ENCODE data around the gene TMEM203. TPM values are rescaled to one million over a fixed set of nuclear protein-coding genes. Genes with fewer than 3 reads are reported as not detected.
A peak's percentile ranks its signal among the peaks of the same experiment; 100 is the strongest.

TMEM203 gene
- total RNA-seq, 1 donor from 2014 or later: 33.0 TPM

DNA sequence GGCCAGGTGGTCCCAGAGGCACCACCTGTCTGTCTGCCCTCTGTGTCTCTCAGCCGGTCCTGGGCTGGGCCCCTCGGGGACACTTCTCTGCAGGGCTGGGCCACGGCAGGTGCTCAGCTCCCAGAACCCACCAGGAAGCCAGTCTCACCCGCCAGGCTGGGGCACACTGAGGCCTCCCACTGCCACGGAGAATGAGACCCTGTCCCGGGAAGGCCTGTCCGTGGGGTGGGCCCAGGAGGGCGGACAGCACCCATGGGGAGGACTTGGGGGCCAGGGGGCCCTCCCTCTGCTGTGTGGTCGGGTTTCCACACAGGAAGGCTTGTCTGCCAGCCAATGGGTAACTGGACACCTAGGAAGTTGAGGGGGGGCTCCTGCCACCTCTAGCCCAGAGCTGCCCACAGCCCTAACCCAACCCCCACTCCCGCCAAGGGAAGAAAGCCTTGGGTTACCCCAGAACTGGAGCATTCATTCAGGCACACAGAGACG, 31.5 kb upstream of the TMEM203 start:
- Mint-ChIP-seq H3K4me3 (peak overlapping the region; percentile 8), H3K27me3 (ENCODE audit: low read depth) (no peaks in the 10 kb centered on the region), H3K36me3 (no peaks in the 10 kb centered on the region), H3K9me3 (no peaks in the 10 kb centered on the region), H3K27ac (no peak overlapping the region), H3K4me1 (peaks cover 17% of the 10 kb centered on the region)
- DNase-seq (ENCODE audit: low spot score in 2 of 2, unreplicated experiment in 2 of 2): no peak
- TF ChIP-seq, protein P1, sequence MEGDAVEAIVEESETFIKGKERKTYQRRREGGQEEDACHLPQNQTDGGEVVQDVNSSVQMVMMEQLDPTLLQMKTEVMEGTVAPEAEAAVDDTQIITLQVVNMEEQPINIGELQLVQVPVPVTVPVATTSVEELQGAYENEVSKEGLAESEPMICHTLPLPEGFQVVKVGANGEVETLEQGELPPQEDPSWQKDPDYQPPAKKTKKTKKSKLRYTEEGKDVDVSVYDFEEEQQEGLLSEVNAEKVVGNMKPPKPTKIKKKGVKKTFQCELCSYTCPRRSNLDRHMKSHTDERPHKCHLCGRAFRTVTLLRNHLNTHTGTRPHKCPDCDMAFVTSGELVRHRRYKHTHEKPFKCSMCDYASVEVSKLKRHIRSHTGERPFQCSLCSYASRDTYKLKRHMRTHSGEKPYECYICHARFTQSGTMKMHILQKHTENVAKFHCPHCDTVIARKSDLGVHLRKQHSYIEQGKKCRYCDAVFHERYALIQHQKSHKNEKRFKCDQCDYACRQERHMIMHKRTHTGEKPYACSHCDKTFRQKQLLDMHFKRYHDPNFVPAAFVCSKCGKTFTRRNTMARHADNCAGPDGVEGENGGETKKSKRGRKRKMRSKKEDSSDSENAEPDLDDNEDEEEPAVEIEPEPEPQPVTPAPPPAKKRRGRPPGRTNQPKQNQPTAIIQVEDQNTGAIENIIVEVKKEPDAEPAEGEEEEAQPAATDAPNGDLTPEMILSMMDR (IDR thresholded peaks at IDR 0.05; ENCODE audit: unreplicated experiment): no peak

GRCh38 chr9:137236238-137236935, 30.9 kb upstream of the TMEM203 start:
- no peaks in the 10 kb centered on the region for H3K27me3 Mint-ChIP-seq (ENCODE audit: low read depth)
- H3K36me3 Mint-ChIP-seq: no peaks in the 10 kb centered on the region
- H3K27ac Mint-ChIP-seq: no peak overlapping the region
- H3K4me1 Mint-ChIP-seq: peaks cover 17% of the 10 kb centered on the region
- H3K9me3 Mint-ChIP-seq: no peaks in the 10 kb centered on the region
- TF ChIP-seq, protein P1 (IDR thresholded peaks at IDR 0.05; ENCODE audit: unreplicated experiment): peak; percentile 98
- peak; percentile 85 to 95 for DNase-seq (ENCODE audit: low spot score in 2 of 2, unreplicated experiment in 2 of 2)
- H3K4me3 Mint-ChIP-seq: peak overlapping the region; percentile 8

DNA sequence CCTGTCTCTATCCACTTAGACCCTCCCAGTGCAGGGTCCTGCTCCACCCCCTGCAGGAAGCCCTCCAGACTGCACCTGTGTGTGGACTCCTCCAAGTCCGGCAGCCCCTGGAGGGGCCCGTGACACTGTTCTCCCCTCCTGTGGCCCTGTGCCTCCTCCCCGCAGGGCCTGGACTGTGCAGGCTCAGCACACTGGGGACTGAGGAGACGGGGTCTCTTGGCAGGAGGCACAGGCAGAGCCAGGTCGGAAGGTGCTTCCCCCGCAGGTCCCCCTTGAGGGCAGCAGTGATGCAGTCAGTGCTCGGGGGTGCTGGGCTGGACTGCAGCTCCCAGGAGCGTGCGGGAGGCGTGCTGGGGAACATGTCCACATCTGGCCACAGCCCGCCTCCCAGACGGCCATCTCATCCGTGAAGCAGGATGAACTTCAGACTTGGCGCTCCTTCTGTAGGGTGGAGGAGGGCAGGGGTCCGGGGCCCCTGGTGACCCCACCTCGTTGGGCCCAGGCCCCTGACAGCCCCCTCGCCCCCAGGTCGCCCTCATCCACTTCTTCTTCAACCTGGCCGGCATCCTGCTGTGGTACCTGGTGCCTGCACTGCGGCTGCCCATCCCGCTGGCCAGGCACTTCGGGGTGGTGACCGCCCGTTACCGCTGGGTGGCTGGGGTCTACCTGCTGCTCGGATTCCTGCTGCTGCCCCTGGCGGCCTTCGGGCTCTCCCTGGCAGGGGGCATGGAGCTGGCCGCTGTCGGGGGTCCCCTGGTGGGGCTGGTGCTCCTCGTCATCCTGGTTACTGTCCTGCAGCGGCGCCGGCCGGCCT, 30.2 kb upstream of the TMEM203 start:
- Mint-ChIP-seq H3K9me3 (no peaks in the 10 kb centered on the region), H3K36me3 (no peaks in the 10 kb centered on the region), H3K27ac (no peak overlapping the region), H3K4me3 (no peak overlapping the region), H3K4me1 (peaks cover 17% of the 10 kb centered on the region), H3K27me3 (ENCODE audit: low read depth) (no peaks in the 10 kb centered on the region)
- DNase-seq (ENCODE audit: low spot score in 2 of 2, unreplicated experiment in 2 of 2): no peak
- TF ChIP-seq, protein P1 (IDR thresholded peaks at IDR 0.05; ENCODE audit: unreplicated experiment): no peak

DNA sequence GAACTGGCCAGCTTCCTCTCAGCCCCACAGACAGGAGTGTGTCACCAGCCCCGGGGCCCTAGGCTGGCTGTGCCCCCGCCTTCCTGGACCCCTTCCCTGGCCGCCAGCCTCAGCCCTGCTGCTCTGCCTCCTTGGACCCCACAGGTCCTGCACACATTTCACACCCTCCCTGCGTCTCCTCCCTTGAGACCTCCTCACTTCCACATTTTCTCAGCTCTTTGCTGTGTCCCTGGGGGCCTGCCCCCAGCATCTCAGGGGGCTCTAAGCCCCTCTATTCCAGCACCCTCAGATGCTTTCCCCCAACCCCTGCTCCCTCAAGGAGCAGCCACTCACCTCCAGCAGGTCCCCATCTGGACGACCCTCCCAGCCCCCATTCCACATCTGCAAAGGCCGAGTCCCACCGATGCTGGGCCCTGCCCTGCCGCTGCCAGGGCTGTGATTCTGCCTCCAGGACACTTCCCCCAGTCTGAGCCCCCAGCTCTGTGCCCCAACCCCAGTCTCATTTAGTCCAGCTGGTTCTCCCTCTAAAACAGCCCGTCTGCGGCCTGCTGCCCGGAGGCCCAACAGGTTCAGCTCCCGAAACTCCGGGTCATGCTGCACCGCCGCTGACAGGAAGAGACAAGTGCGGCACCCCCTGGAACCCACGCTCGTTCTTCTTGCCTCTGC, 29.4 kb upstream of the TMEM203 start:
- Mint-ChIP-seq H3K9me3 (no peaks in the 10 kb centered on the region), H3K27ac (no peak overlapping the region), H3K27me3 (ENCODE audit: low read depth) (no peaks in the 10 kb centered on the region), H3K36me3 (no peaks in the 10 kb centered on the region), H3K4me1 (peaks cover 15% of the 10 kb centered on the region), H3K4me3 (no peak overlapping the region)
- no peak for DNase-seq (ENCODE audit: low spot score in 2 of 2, unreplicated experiment in 2 of 2)
- TF ChIP-seq, protein P1 (IDR thresholded peaks at IDR 0.05; ENCODE audit: unreplicated experiment): no peak

DNA sequence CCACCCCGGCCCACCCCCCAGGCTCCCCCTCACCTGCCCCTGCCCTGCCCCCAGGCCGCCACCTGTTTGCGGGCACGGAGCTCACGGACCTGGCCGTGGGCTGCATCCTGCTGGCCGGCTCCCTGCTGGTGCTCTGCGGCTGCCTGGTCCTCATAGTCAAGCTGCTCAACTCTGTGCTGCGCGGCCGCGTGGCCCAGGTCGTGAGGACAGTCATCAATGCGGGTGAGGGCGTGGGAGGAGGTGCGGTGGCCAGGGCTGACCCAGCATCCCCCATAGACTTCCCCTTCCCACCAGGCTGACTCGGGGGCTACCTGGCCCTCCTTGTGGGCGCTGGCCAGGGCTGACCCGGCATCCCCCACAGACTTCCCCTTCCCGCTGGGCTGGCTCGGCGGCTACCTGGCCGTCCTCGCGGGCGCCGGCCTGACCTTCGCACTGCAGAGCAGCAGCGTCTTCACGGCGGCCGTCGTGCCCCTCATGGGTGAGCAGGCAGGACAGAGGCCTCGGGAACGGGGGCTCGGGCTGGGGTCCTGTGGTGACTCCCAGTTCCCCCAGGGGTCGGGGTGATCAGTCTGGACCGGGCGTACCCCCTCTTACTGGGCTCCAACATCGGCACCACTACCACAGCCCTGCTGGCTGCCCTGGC, 28.7 kb upstream of the TMEM203 start:
- H3K27ac Mint-ChIP-seq: no peak overlapping the region
- no peaks in the 10 kb centered on the region for H3K9me3 Mint-ChIP-seq
- TF ChIP-seq, protein P1 (IDR thresholded peaks at IDR 0.05; ENCODE audit: unreplicated experiment): no peak
- no peak for DNase-seq (ENCODE audit: low spot score in 2 of 2, unreplicated experiment in 2 of 2)
- H3K4me1 Mint-ChIP-seq: peaks cover 10% of the 10 kb centered on the region
- no peaks in the 10 kb centered on the region for H3K27me3 Mint-ChIP-seq (ENCODE audit: low read depth)
- H3K4me3 Mint-ChIP-seq: no peak overlapping the region
- H3K36me3 Mint-ChIP-seq: no peaks in the 10 kb centered on the region
